Measurements from ENCODE around the gene LIME1.

- TF ChIP-seq TAF1 (conservative IDR thresholded peaks at IDR 0.05) (no peak), REST (IDR thresholded peaks at IDR 0.05) (no peak), CTCF (IDR thresholded peaks at IDR 0.05; ENCODE audit: low read depth, low read length, missing input control) (no peak)
Observed at GRCh38 chr20:63752411-63753101, 16.1 kb downstream of the LIME1 start.

Measured in liver (tissue), 3 donors.